Measurements from ENCODE around the gene PRAMEF8. TPM values are rescaled to one million over a fixed set of nuclear protein-coding genes. Genes with fewer than 3 reads are reported as not detected.
"Not testable (repeated sequence)": the region's sequence is repeated elsewhere in the genome, so short reads cannot be mapped to it uniquely, and the experiment has no call there.

The PRAMEF8 gene
- total RNA-seq, 2 experiments from 2014 or later = not detected

GRCh38 chr1:13246554-13246871 is 38.4 kb downstream of the PRAMEF8 start:
- H3K27me3 Mint-ChIP-seq; H3K9me3 Mint-ChIP-seq (ENCODE audit: low read depth); POLR2A ChIA-PET; H3K27ac Mint-ChIP-seq; ATAC-seq; H3K36me3 Mint-ChIP-seq (ENCODE audit: low read depth); H3K4me1 Mint-ChIP-seq; DNase-seq; intact Hi-C loops (cut with DNase I, micrococcal nuclease); H3K4me3 Mint-ChIP-seq: not testable (repeated sequence)
- CTCF ChIA-PET = interaction anchor here (1.3 kb wide), 1 partner anchor 14 kb away, joined by 3 read pairs; no protein-coding TSS in a partner anchor

- DNase-seq; H3K27me3 Mint-ChIP-seq; H3K9me3 Mint-ChIP-seq (ENCODE audit: low read depth); H3K27ac Mint-ChIP-seq; H3K36me3 Mint-ChIP-seq (ENCODE audit: low read depth); ATAC-seq; H3K4me1 Mint-ChIP-seq; H3K4me3 Mint-ChIP-seq; intact Hi-C loops (cut with DNase I, micrococcal nuclease): not testable (repeated sequence)
- CTCF ChIA-PET = interaction anchor here (1.3 kb wide), 1 partner anchor 13 kb away, joined by 3 read pairs; no protein-coding TSS in a partner anchor
- POLR2A ChIA-PET = interaction anchor here (0.7 kb wide), 1 partner anchor 689 kb away, joined by 3 read pairs; no protein-coding TSS in a partner anchor
Measured at GRCh38 chr1:13245841-13246553, 38.9 kb downstream of the PRAMEF8 start.

- CTCF ChIA-PET; H3K27ac Mint-ChIP-seq; DNase-seq; H3K27me3 Mint-ChIP-seq; H3K36me3 Mint-ChIP-seq (ENCODE audit: low read depth); POLR2A ChIA-PET; H3K4me3 Mint-ChIP-seq; H3K4me1 Mint-ChIP-seq; H3K9me3 Mint-ChIP-seq (ENCODE audit: low read depth); ATAC-seq; intact Hi-C loops (cut with DNase I, micrococcal nuclease): not testable (repeated sequence)
Measured at GRCh38 chr1:13243536-13244263, 41.2 kb downstream of the PRAMEF8 start.

- intact Hi-C loops (cut with DNase I, micrococcal nuclease) = loop anchor here in 1 of 2 experiments (10.0 kb wide), 1 partner anchor 135 kb away; the partner anchor contains the start of gene PRAMEF19
- H3K36me3 Mint-ChIP-seq (ENCODE audit: low read depth); H3K4me3 Mint-ChIP-seq; POLR2A ChIA-PET; H3K27me3 Mint-ChIP-seq; H3K9me3 Mint-ChIP-seq (ENCODE audit: low read depth); DNase-seq; H3K4me1 Mint-ChIP-seq; ATAC-seq; H3K27ac Mint-ChIP-seq; CTCF ChIA-PET: not testable (repeated sequence)
Measured at GRCh38 chr1:13239633-13240032, 45.3 kb downstream of the PRAMEF8 start.

- H3K36me3 Mint-ChIP-seq (ENCODE audit: low read depth); H3K4me1 Mint-ChIP-seq; H3K9me3 Mint-ChIP-seq (ENCODE audit: low read depth); H3K27ac Mint-ChIP-seq; H3K4me3 Mint-ChIP-seq; H3K27me3 Mint-ChIP-seq; ATAC-seq; DNase-seq; CTCF ChIA-PET: not testable (repeated sequence)
- intact Hi-C loops (cut with DNase I, micrococcal nuclease) = loop anchor here in 1 of 2 experiments (10.0 kb wide), 1 partner anchor 137 kb away; the partner anchor contains the start of gene PRAMEF19
- POLR2A ChIA-PET = interaction anchor here (0.6 kb wide), 1 partner anchor 120 kb away, joined by 3 read pairs; no protein-coding TSS in a partner anchor
Measured at GRCh38 chr1:13237572-13237971, 47.4 kb downstream of the PRAMEF8 start.

- H3K4me3 Mint-ChIP-seq; H3K27me3 Mint-ChIP-seq; H3K9me3 Mint-ChIP-seq (ENCODE audit: low read depth); H3K36me3 Mint-ChIP-seq (ENCODE audit: low read depth); H3K27ac Mint-ChIP-seq; DNase-seq; CTCF ChIA-PET; ATAC-seq; H3K4me1 Mint-ChIP-seq: not testable (repeated sequence)
- intact Hi-C loops (cut with DNase I, micrococcal nuclease) = loop anchor here in 1 of 2 experiments (10.0 kb wide), 1 partner anchor 141 kb away; the partner anchor contains the start of gene PRAMEF19
- POLR2A ChIA-PET = interaction anchor here (0.6 kb wide), 1 partner anchor 395 kb away, joined by 6 read pairs; no protein-coding TSS in a partner anchor
Measured at GRCh38 chr1:13234057-13234456, 50.9 kb downstream of the PRAMEF8 start.

- not testable (repeated sequence) for H3K4me3 Mint-ChIP-seq, DNase-seq, ATAC-seq
Measured at GRCh38 chr1:13232056-13232455, 52.9 kb downstream of the PRAMEF8 start.

More at GRCh38 chr1:13232056-13232455, 52.9 kb downstream of the PRAMEF8 start:
- CTCF ChIA-PET; H3K9me3 Mint-ChIP-seq (ENCODE audit: low read depth); POLR2A ChIA-PET; H3K36me3 Mint-ChIP-seq (ENCODE audit: low read depth); H3K4me1 Mint-ChIP-seq; H3K27ac Mint-ChIP-seq; H3K27me3 Mint-ChIP-seq: not testable (repeated sequence)
- intact Hi-C loops (cut with DNase I, micrococcal nuclease) = loop anchor here in 1 of 2 experiments (10.0 kb wide), 1 partner anchor 143 kb away; the partner anchor contains the start of gene PRAMEF19

Other genes with a start within 250 kb of the PRAMEF8 start
- gene PRAMEF27, start 228.6 kb downstream of the PRAMEF8 start, total RNA-seq = not detected
- not detected for gene HNRNPCL3, start 224.4 kb downstream of the PRAMEF8 start, total RNA-seq
- not detected for gene PRAMEF25, start 214.4 kb downstream of the PRAMEF8 start, total RNA-seq
- not detected for gene HNRNPCL2, start 168.3 kb downstream of the PRAMEF8 start, total RNA-seq
- gene PRAMEF26, start 129.1 kb downstream of the PRAMEF8 start, total RNA-seq = not detected
- not detected for gene HNRNPCL4, start 119.5 kb downstream of the PRAMEF8 start, total RNA-seq
- not detected for gene PRAMEF9, start 113.3 kb downstream of the PRAMEF8 start, total RNA-seq
- not detected for gene PRAMEF13, start 83.7 kb downstream of the PRAMEF8 start, total RNA-seq
- gene PRAMEF18, start 59.0 kb downstream of the PRAMEF8 start, total RNA-seq = not detected
- gene PRAMEF5, start 30.9 kb downstream of the PRAMEF8 start, total RNA-seq = not detected
- gene PRAMEF33, start 18.4 kb upstream of the PRAMEF8 start, total RNA-seq = not detected
- not detected for gene PRAMEF15, start 30.4 kb upstream of the PRAMEF8 start, total RNA-seq
- gene PRAMEF14, start 62.0 kb upstream of the PRAMEF8 start, total RNA-seq = not detected
- gene PRAMEF19, start 86.8 kb upstream of the PRAMEF8 start, total RNA-seq = not detected
- gene PRAMEF17, start 104.5 kb upstream of the PRAMEF8 start, total RNA-seq = not detected
- gene PRAMEF20, start 125.3 kb upstream of the PRAMEF8 start, total RNA-seq = not detected
- not detected for gene LRRC38, start 228.9 kb upstream of the PRAMEF8 start, total RNA-seq

Data from activated CD4-positive, alpha-beta T cell treated with anti-CD3 and anti-CD28 coated beads for 36 hours (primary cell).